Skeletal muscle tissue (tissue), 4 donors: Measurements from ENCODE around the gene FIS1. TPM values are rescaled to one million over a fixed set of nuclear protein-coding genes. Genes with fewer than 3 reads are reported as not detected.
"Not testable (repeated sequence)": the region's sequence is repeated elsewhere in the genome, so short reads cannot be mapped to it uniquely, and the experiment has no call there.

Experiments
- H3K27ac ChIP-seq: one replicate; pipeline ENCODE4 v1.7.0; 2013; ENCODE audit warnings: mild to moderate bottlenecking, low read depth, low read length, inconsistent platforms
- H3K27me3 ChIP-seq, 3 donors: one replicate each; pipeline ENCODE4 v1.7.0; 2013; ENCODE audit warnings: low read length in 3 of 3; ENCODE audit not compliant: control insufficient read depth in 3 of 3, insufficient read depth in 3 of 3
- H3K36me3 ChIP-seq, 3 donors: one replicate each; pipeline ENCODE4 v1.7.0; 2013; ENCODE audit warnings: low read length in 3 of 3; ENCODE audit not compliant: control insufficient read depth in 3 of 3, insufficient read depth in 3 of 3
- H3K4me1 ChIP-seq, 3 donors: one replicate each; pipeline ENCODE4 v1.7.0; 2013; ENCODE audit warnings: low read length in 3 of 3, mild to moderate bottlenecking in 3 of 3; ENCODE audit not compliant: control insufficient read depth in 3 of 3, insufficient read depth in 3 of 3
- H3K4me3 ChIP-seq, 3 donors: one replicate each; pipeline ENCODE4 v1.7.0; 2013; ENCODE audit warnings: low read length in 3 of 3
- H3K9ac ChIP-seq, 3 donors: one replicate each; pipeline ENCODE4 v1.7.0; 2013; ENCODE audit warnings: low read length in 3 of 3, mild to moderate bottlenecking in 3 of 3, moderate library complexity in 2 of 3, low read depth in 1 of 3
- H3K9me3 ChIP-seq, 3 donors: one replicate each; pipeline ENCODE4 v1.7.0; 2013; ENCODE audit warnings: low read length in 3 of 3; ENCODE audit not compliant: control insufficient read depth in 3 of 3
- total RNA-seq: library from RNA; depleted of rRNA; stranded (reverse); fragments of >200 nt; gene quantifications from one replicate; pipeline ENCODE4 v1.2.3, GENCODE V29; 2014
- donor health status: Osteomylitis.

Gene FIS1
- total RNA-seq, 1 donor from 2014 or later, result 188 TPM

- Histone ChIP-seq H3K4me3 (no peak overlapping the region), H3K27ac (no peak overlapping the region), H3K27me3 (no peaks in the 10 kb centered on the region), H3K9ac (no peak overlapping the region), H3K36me3 (no peaks in the 10 kb centered on the region), H3K4me1 (no peaks in the 10 kb centered on the region), H3K9me3 (no peaks in the 10 kb centered on the region)
These were observed 13.4 kb upstream of the FIS1 start for GRCh38 chr7:101258243-101258731.

GRCh38 chr7:101255796-101256195, 10.9 kb upstream of the FIS1 start:
- Histone ChIP-seq H3K4me1 (peaks cover 10 to 11% (median 11%) of the 10 kb centered on the region in 3 donors), H3K4me3 (no peak overlapping the region), H3K9ac (no peak overlapping the region), H3K36me3 (no peaks in the 10 kb centered on the region), H3K27ac (no peak overlapping the region), H3K27me3 (no peaks in the 10 kb centered on the region), H3K9me3 (no peaks in the 10 kb centered on the region)

GRCh38 chr7:101253199-101253598, 8.3 kb upstream of the FIS1 start:
- H3K4me3 ChIP-seq, H3K9ac ChIP-seq, H3K27me3 ChIP-seq, H3K9me3 ChIP-seq, H3K27ac ChIP-seq, H3K36me3 ChIP-seq: not testable (repeated sequence)
- peaks cover 10 to 18% (median 15%) of the 10 kb centered on the region in 3 donors for H3K4me1 ChIP-seq

- Histone ChIP-seq H3K9ac (peak overlapping the region; percentile 93 to 96 (median 93)), H3K36me3 (peaks cover 0 to 7% (median 0%) of the 10 kb centered on the region in 3 donors), H3K4me1 (peaks cover 10 to 18% (median 15%) of the 10 kb centered on the region in 3 donors), H3K9me3 (no peaks in the 10 kb centered on the region), H3K27me3 (no peaks in the 10 kb centered on the region), H3K27ac (peak overlapping the region; percentile 64), H3K4me3 (peak overlapping the region; percentile 87 to 98 (median 98))
These were observed 7.2 kb upstream of the FIS1 start for GRCh38 chr7:101251871-101252659.

GRCh38 chr7:101250324-101250723, 5.4 kb upstream of the FIS1 start:
- Histone ChIP-seq H3K27me3 (no peaks in the 10 kb centered on the region), H3K4me3 (no peak overlapping the region)

GRCh38 chr7:101248276-101248675, 3.4 kb upstream of the FIS1 start:
- Histone ChIP-seq H3K36me3 (peaks cover 0 to 9% (median 5%) of the 10 kb centered on the region in 3 donors), H3K27me3 (no peaks in the 10 kb centered on the region), H3K4me3 (no peak overlapping the region), H3K9me3 (no peaks in the 10 kb centered on the region), H3K4me1 (peaks cover 25 to 41% (median 39%) of the 10 kb centered on the region in 3 donors), H3K9ac (no peak overlapping the region), H3K27ac (no peak overlapping the region)

More at GRCh38 chr7:101250324-101250723, 5.4 kb upstream of the FIS1 start:
- Histone ChIP-seq H3K27ac (no peak overlapping the region), H3K36me3 (peaks cover 0 to 7% (median 3%) of the 10 kb centered on the region in 3 donors), H3K9me3 (no peaks in the 10 kb centered on the region), H3K9ac (no peak overlapping the region), H3K4me1 (peaks cover 16 to 26% (median 22%) of the 10 kb centered on the region in 3 donors)

GRCh38 chr7:101245147-101245668, 327 bp upstream of the FIS1 start:
- Histone ChIP-seq H3K9me3 (no peaks in the 10 kb centered on the region), H3K4me1 (peaks cover 33 to 51% (median 38%) of the 10 kb centered on the region in 3 donors), H3K36me3 (peaks cover 12 to 18% (median 14%) of the 10 kb centered on the region in 3 donors), H3K9ac (peak overlapping the region; percentile 86 to 100 (median 99)), H3K27ac (peak overlapping the region; percentile 96), H3K4me3 (peak overlapping the region; percentile 82 to 100 (median 99)), H3K27me3 (no peaks in the 10 kb centered on the region)

- Histone ChIP-seq H3K36me3 (peaks cover 22 to 26% (median 24%) of the 10 kb centered on the region in 3 donors), H3K4me3 (peak overlapping the region; percentile 82 to 100 (median 99)), H3K9me3 (no peaks in the 10 kb centered on the region), H3K4me1 (peaks cover 45 to 60% (median 47%) of the 10 kb centered on the region in 3 donors), H3K27ac (peak overlapping the region; percentile 96), H3K27me3 (no peaks in the 10 kb centered on the region), H3K9ac (peak overlapping the region; percentile 86 to 100 (median 99))
These were observed 1.1 kb downstream of the FIS1 start for GRCh38 chr7:101243646-101244374.

- peaks cover 59 to 74% (median 60%) of the 10 kb centered on the region in 3 donors for H3K4me1 ChIP-seq
- peak overlapping the region in 1 of 3 donors; percentile 41 for H3K9ac ChIP-seq
- no peaks in the 10 kb centered on the region for H3K27me3 ChIP-seq
- H3K27ac ChIP-seq, result no peak overlapping the region
- no peak overlapping the region for H3K4me3 ChIP-seq
- no peaks in the 10 kb centered on the region for H3K9me3 ChIP-seq
- H3K36me3 ChIP-seq, result peaks cover 22 to 28% (median 24%) of the 10 kb centered on the region in 3 donors
These were observed 3.2 kb downstream of the FIS1 start for GRCh38 chr7:101241443-101242349.
